OCI-LY1 (cell line): Measurements from ENCODE around the gene PGF.

ENCODE experiments used
- CTCF ChIP-seq: fragments of 200-600 bp; sonication (generic), shearing (Covaris generic); IDR thresholded peaks from 2 replicates; pipeline ENCODE4 v1.5.1; 2017; ENCODE audit warnings: mild to moderate bottlenecking, antibody characterized with exemption, low read length, moderate library complexity, mixed read lengths
- EZH2 ChIP-seq: fragments of 200-600 bp; sonication (generic), shearing (Covaris generic); IDR thresholded peaks from 2 replicates; pipeline ENCODE4 v1.8.0; 2017; ENCODE audit warnings: borderline replicate concordance, mixed run types, mild to moderate bottlenecking, antibody characterized with exemption, low read length, moderate library complexity, mixed read lengths

- no peak for TF ChIP-seq CTCF
- TF ChIP-seq EZH2, result no peak
Observed at GRCh38 chr14:74952697-74953484, 2.5 kb downstream of the PGF start.
